ENCODE measurements around the gene EMX1. TPM values are rescaled to one million over a fixed set of nuclear protein-coding genes. Genes with fewer than 3 reads are reported as not detected.

The EMX1 gene
- total and polyA plus RNA-seq, 8 donors, result 0.08 to 0.38 (median 0.18) TPM; not detected in 3

DNA sequence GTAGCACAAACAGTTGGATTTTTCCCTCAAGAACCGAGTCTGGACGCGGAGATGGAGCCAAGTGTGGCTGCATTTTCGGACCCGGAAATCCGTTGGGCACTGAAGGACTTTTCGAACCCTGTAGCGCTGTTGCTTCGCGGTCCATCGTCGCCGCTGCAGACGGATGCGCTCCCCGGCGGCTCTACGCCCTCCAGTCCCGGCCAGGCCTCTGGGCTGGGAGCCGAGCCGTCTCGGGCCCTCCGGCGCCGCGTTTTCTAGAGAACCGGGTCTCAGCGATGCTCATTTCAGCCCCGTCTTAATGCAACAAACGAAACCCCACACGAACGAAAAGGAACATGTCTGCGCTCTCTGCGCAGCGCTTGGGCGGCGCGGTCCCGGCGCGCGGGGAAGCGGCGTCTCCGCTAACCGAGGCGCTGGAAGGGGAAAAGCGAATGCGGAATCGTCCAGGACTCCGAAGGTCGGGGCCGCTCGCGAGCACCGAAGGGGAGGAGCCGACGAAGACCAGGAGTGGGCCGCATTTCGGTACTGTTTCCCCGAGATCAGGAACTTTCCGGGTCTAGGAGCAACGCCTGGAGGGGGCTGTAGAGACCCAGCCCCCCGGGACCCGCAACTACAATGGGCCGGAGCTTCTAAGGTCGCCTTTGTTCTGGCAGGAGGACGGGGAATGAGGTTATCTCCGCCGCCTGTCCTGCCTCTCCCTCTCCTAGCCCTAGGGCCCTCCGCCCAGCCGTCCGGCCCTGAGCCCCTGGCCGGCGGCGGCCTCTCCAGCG lies 3.2 kb downstream of the EMX1 start:
- peaks cover 100% of the 10 kb centered on the region in 2 donors for H3K27me3 ChIP-seq
- no peaks in the 10 kb centered on the region for H3K36me3 ChIP-seq
- no peak for ATAC-seq
- H3K4me3 ChIP-seq, result no peak overlapping the region
- H3K27ac ChIP-seq, result no peak overlapping the region
- intact Hi-C loops (cut with DNase I), result no loop called here
- peaks cover 13 to 58% of the 10 kb centered on the region in 2 donors for H3K4me1 ChIP-seq
- no peaks in the 10 kb centered on the region for H3K9me3 ChIP-seq
- TF ChIP-seq, protein P1, sequence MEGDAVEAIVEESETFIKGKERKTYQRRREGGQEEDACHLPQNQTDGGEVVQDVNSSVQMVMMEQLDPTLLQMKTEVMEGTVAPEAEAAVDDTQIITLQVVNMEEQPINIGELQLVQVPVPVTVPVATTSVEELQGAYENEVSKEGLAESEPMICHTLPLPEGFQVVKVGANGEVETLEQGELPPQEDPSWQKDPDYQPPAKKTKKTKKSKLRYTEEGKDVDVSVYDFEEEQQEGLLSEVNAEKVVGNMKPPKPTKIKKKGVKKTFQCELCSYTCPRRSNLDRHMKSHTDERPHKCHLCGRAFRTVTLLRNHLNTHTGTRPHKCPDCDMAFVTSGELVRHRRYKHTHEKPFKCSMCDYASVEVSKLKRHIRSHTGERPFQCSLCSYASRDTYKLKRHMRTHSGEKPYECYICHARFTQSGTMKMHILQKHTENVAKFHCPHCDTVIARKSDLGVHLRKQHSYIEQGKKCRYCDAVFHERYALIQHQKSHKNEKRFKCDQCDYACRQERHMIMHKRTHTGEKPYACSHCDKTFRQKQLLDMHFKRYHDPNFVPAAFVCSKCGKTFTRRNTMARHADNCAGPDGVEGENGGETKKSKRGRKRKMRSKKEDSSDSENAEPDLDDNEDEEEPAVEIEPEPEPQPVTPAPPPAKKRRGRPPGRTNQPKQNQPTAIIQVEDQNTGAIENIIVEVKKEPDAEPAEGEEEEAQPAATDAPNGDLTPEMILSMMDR (IDR thresholded peaks at IDR 0.05), result no peak
- peak in 1 of 4 donors; percentile 46 for DNase-seq

DNA sequence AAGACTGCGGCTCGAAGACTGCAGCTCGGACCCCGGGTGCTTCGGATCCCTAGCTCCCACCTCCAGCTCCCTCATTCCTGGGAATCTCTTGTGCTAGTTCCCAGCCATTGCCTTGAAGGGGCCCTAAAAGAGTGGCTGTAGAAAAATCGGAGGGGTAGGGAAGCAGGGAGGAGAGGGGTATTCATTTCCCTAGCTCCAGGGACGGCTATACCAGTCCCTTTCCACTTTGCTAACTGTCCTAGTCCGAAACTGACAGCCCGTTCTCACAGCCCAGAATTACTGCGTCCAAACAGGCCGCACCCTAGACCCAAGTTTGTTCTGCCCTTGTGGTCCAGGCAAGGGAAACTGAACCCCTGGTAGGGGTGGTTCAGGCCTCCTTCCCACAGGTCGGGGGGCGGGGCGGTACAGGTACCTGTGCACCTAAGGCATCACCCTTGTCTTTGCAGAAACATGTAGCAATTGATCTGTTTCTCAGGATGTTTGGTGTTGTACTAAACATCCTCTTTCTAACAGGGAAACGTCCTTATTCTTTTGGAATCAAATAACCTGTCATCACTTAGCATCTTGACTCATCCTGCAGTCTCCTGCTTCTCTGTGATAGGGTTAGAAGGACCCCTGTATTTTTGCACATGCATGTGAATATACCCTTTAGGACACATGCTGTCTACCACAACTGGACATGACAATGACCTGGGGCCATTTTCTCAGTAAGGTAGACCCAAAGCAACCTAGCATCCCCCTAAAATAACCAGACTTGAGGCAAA lies 4.0 kb downstream of the EMX1 start:
- Histone ChIP-seq H3K4me3 (no peak overlapping the region), H3K36me3 (no peaks in the 10 kb centered on the region), H3K4me1 (peaks cover 13 to 50% of the 10 kb centered on the region in 2 donors), H3K27ac (no peak overlapping the region), H3K9me3 (no peaks in the 10 kb centered on the region), H3K27me3 (peaks cover 100% of the 10 kb centered on the region in 2 donors)
- intact Hi-C loops (cut with DNase I), result no loop called here
- no peak for ATAC-seq
- TF ChIP-seq, protein P1 (IDR thresholded peaks at IDR 0.05), result no peak
- peak in 1 of 4 donors; percentile 67 for DNase-seq

DNA sequence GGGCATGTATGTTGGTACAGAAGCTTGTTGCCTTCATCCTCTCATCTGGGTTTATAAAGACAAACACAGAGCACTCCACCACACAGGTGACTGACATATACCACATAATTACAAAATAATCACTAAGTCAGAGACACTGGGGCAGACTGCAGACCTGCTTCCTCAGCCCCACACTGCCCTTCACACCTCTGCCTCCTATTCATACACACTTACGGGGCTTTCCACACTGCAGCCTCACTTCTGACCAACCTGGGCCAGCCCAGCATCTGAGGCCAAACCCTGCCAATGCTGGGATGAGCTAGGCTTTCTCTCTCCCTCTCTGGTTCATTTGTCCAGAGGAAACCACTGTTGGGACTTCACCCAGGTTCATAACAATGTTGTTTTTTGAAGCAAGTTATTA lies 4.5 kb downstream of the EMX1 start:
- H3K36me3 ChIP-seq, result no peaks in the 10 kb centered on the region
- intact Hi-C loops (cut with DNase I), result no loop called here
- TF ChIP-seq, protein P1 (IDR thresholded peaks at IDR 0.05), result no peak
- no peaks in the 10 kb centered on the region for H3K9me3 ChIP-seq
- ATAC-seq (no peak), DNase-seq (no peak)
- H3K4me3 ChIP-seq, result no peak overlapping the region
- peaks cover 100% of the 10 kb centered on the region in 2 donors for H3K27me3 ChIP-seq
- peaks cover 9 to 44% of the 10 kb centered on the region in 2 donors for H3K4me1 ChIP-seq
- no peak overlapping the region for H3K27ac ChIP-seq

DNA sequence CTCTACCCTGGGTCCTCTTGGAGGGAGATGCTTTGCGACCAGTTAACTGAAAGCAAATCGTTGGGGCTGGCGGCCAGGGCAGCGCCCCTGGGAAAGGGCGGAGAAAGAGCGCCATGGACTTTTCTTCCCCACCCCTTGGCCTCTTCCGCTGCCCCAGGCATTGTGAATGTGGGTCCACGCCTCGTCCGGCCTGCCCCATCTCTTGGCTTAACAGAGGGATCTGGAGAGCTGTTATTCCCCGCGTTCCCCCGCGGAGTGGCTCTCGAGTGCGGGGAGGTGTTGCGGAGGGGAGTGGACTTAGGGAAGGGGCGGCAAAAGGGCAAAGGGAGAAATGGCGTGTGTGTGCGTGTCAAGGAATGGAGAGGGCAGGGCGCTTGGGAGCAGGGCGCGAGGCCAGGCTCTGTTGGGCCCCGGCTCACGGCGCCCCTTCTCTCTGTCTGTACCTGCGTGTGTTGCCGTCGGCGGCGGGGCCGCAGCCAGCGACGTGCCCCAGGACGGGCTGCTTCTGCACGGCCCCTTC lies 6.6 kb downstream of the EMX1 start:
- intact Hi-C loops (cut with DNase I), result no loop called here
- TF ChIP-seq, protein P1 (IDR thresholded peaks at IDR 0.05), result no peak
- peaks cover 98 to 100% of the 10 kb centered on the region in 2 donors for H3K27me3 ChIP-seq
- DNase-seq (peak in 1 of 4 donors; percentile 64), ATAC-seq (no peak)
- no peak overlapping the region for H3K27ac ChIP-seq
- H3K9me3 ChIP-seq, result no peaks in the 10 kb centered on the region
- no peaks in the 10 kb centered on the region for H3K36me3 ChIP-seq
- H3K4me1 ChIP-seq, result peaks cover 8 to 24% of the 10 kb centered on the region in 2 donors
- H3K4me3 ChIP-seq, result no peak overlapping the region

Measured in left lung (tissue), 10 donors.